NT2/D1 (cell line): ENCODE measurements around the gene GCHFR.

ENCODE experiments used
- SUZ12 ChIP-seq: IDR thresholded peaks from 2 replicates; pipeline ENCODE4 v1.6.1; 2011; ENCODE audit not compliant: insufficient read length, insufficient read depth; ENCODE audit errors: extremely low read depth
- YY1 ChIP-seq: IDR thresholded peaks from 2 replicates; pipeline ENCODE4 v1.6.1; 2011; ENCODE audit not compliant: insufficient read length, insufficient read depth
- ZNF274 ChIP-seq: IDR thresholded peaks from 2 replicates; pipeline ENCODE4 v1.6.1; 2011; ENCODE audit warnings: mild to moderate bottlenecking, low read depth, low read length

DNA sequence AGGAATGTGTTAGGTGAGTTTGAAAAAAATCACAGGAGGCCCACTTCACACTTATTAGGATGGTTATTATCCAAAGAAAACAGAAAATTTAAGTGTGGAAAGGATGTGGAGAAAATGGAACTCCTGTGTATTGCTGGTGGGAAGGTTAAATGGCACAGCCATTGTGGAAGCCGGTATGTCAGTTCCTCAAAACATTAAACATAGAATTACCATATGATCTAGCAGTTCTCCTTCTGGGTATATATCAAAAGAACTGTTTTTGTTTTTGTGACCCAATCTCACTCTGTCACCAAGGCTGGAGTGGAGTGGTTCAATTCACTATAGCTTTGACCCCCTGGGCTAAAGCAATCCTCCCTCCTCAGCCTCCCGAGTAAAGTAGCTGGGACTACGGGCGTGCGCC, 32.6 kb downstream of the GCHFR start:
- TF ChIP-seq SUZ12 = no peak
- TF ChIP-seq ZNF274 = no peak
- no peak for TF ChIP-seq YY1
